GM23248 (cell line): ENCODE data around the gene ARRDC1. TPM values are rescaled to one million over a fixed set of nuclear protein-coding genes. Genes with fewer than 3 reads are reported as not detected.
A peak's percentile ranks its signal among the peaks of the same experiment; 100 is the strongest.

Experiments
- DNase-seq: peaks from one replicate; pipeline ENCODE4 v3.0.0-alpha.2; 2015
- H2AFZ ChIP-seq: fragments of 200-600 bp; sonication (generic); 2 replicates; pipeline ENCODE4 v1.6.1; 2016; ENCODE audit warnings: antibody characterized with exemption
- H3F3A ChIP-seq: fragments of 200-600 bp; sonication (generic); 2 replicates; pipeline ENCODE4 v1.6.1; 2016; ENCODE audit warnings: mild to moderate bottlenecking, antibody characterized with exemption, mixed run types; ENCODE audit not compliant: insufficient read depth
- H3K27ac ChIP-seq: fragments of 200-600 bp; sonication (generic); 2 replicates; pipeline ENCODE4 v1.5.1; 2016; ENCODE audit warnings: mild to moderate bottlenecking
- H3K27me3 ChIP-seq: fragments of 200-600 bp; sonication (generic); replicated peaks from 2 replicates; pipeline ENCODE4 v1.6.1; 2016; ENCODE audit warnings: mild to moderate bottlenecking; ENCODE audit not compliant: insufficient read depth
- H3K36me3 ChIP-seq: fragments of 200-600 bp; sonication (generic); 2 replicates; pipeline ENCODE4 v1.6.1; 2016; ENCODE audit warnings: low read depth, mild to moderate bottlenecking
- H3K4me1 ChIP-seq: fragments of 200-600 bp; sonication (generic); 2 replicates; pipeline ENCODE4 v1.6.1; 2016; ENCODE audit warnings: mild to moderate bottlenecking; ENCODE audit not compliant: insufficient read depth
- H3K4me2 ChIP-seq: fragments of 200-600 bp; sonication (generic); one replicate; pipeline ENCODE4 v1.6.1; 2016; ENCODE audit warnings: mild to moderate bottlenecking; ENCODE audit not compliant: unreplicated experiment
- H3K4me3 ChIP-seq: fragments of 200-600 bp; sonication (generic); 2 replicates; pipeline ENCODE4 v1.5.1; 2016; ENCODE audit warnings: mild to moderate bottlenecking
- H3K79me2 ChIP-seq: fragments of 200-600 bp; sonication (generic); 2 replicates; pipeline ENCODE4 v1.6.1; 2016; ENCODE audit warnings: mild to moderate bottlenecking; ENCODE audit not compliant: insufficient read depth
- H3K9ac ChIP-seq: fragments of 200-600 bp; sonication (generic); 2 replicates; pipeline ENCODE4 v1.6.1; 2016; ENCODE audit warnings: mild to moderate bottlenecking
- H3K9me2 ChIP-seq: fragments of 200-600 bp; sonication (generic); 2 replicates; pipeline ENCODE4 v1.6.1; 2016; ENCODE audit warnings: mixed run types, mild to moderate bottlenecking, moderate library complexity; ENCODE audit not compliant: insufficient read depth
- H3K9me3 ChIP-seq: fragments of 200-600 bp; sonication (generic); one replicate; pipeline ENCODE4 v1.6.1; 2017; ENCODE audit warnings: low read depth
- H4K20me1 ChIP-seq: fragments of 200-600 bp; sonication (generic); 2 replicates; pipeline ENCODE4 v1.6.0; 2016; ENCODE audit not compliant: insufficient read depth
- EZH2 ChIP-seq: fragments of 200-600 bp; sonication (generic); IDR thresholded peaks from 2 replicates; pipeline ENCODE4 v1.6.1; 2018; ENCODE audit warnings: antibody characterized with exemption, mild to moderate bottlenecking; ENCODE audit not compliant: insufficient read depth, poor library complexity, severe bottlenecking
- EZH2phosphoT487 ChIP-seq: fragments of 200-600 bp; sonication (generic); IDR thresholded peaks from 2 replicates; pipeline ENCODE4 v1.6.1; 2018; ENCODE audit warnings: antibody characterized with exemption, moderate library complexity, mild to moderate bottlenecking, low read depth; ENCODE audit not compliant: insufficient read depth
- WGBS, 2 experiments: methylation state at CpG; one replicate each; pipeline ENCODE4 v1.1.6; 2015 to 2017; ENCODE audit warnings: low lambda C conversion rate in 2 of 2, low coverage in 1 of 2; ENCODE audit errors: missing lambda C conversion rate in 2 of 2; 5-methylcytosine and 5-hydroxymethylcytosine counted together
- in situ Hi-C: fragments of 300-500 bp; cut with MboI; formaldehyde crosslinking; loops from 2 replicates; pipeline ENCODE4 v1.15.0; 2020
- polyA plus RNA-seq: library from polyadenylated mRNA; unstranded; fragments of >200 nt; fragmentation: Nextera tagmentation; extraction: Ambion mirVana; gene quantifications from 2 replicates; pipeline ENCODE4 v1.2.1, GENCODE V29; 2016
- total RNA-seq: library from RNA; depleted of rRNA; stranded (reverse); fragments of >200 nt; shearing (Covaris generic); gene quantifications from 2 replicates; pipeline ENCODE4 v1.2.3, GENCODE V29; 2014

Gene ARRDC1
- total and polyA plus RNA-seq, 2 experiments from 2014 or later: 21.0 to 26.9 TPM

GRCh38 chr9:137618105-137619067 is 12.9 kb downstream of the ARRDC1 start, which contains the start of gene EHMT1:
EHMT1 (plus strand) TSS chr9:137619005; CDS start chr9:137619029, 24 bp downstream.
- 1 to 2% methylated on average over 60 to 73 of the region's 94 CpGs for WGBS, 2 experiments
- Histone ChIP-seq H3K4me3 (peak within 1 kb of the TSS; percentile 97), H2AFZ (peak within 1 kb of the TSS; percentile 80), H3K4me2 (peak within 1 kb of the TSS; percentile 94), H4K20me1 (no peaks in the 10 kb centered on the region; the same call in 1 of the 2 replicates), H3F3A (peaks cover 27% of the 10 kb centered on the region), H3K27ac (peak within 1 kb of the TSS; percentile 86), H3K27me3 (no peaks in the 10 kb centered on the region), H3K4me1 (peaks cover 26% of the 10 kb centered on the region), H3K9me3 (no peaks in the 10 kb centered on the region), H3K9ac (peak within 1 kb of the TSS; percentile 90), H3K79me2 (peaks cover 75% of the 10 kb centered on the region), H3K9me2 (no peaks in the 10 kb centered on the region), H3K36me3 (no peaks in the 10 kb centered on the region)
- in situ Hi-C loops: no loop called here
- DNase-seq: peak; percentile 95
- TF ChIP-seq EZH2 (no peak), EZH2phosphoT487 (no peak)

GRCh38 chr9:137619240-137620047 is 14.0 kb downstream of the ARRDC1 start:
- Histone ChIP-seq H4K20me1 (peaks cover 3% of the 10 kb centered on the region; the same call in 1 of the 2 replicates), H3K36me3 (no peaks in the 10 kb centered on the region)
- in situ Hi-C loops: no loop called here

GRCh38 chr9:137620048-137620405 is 14.5 kb downstream of the ARRDC1 start:
- Histone ChIP-seq H3K9ac (peak overlapping the region; percentile 83), H3K79me2 (peaks cover 87% of the 10 kb centered on the region), H3K27me3 (no peaks in the 10 kb centered on the region), H4K20me1 (peaks cover 3% of the 10 kb centered on the region; the same call in 1 of the 2 replicates), H3F3A (peaks cover 27% of the 10 kb centered on the region), H3K4me2 (peak overlapping the region; percentile 94), H3K27ac (peak overlapping the region; percentile 70), H3K9me2 (no peaks in the 10 kb centered on the region), H3K4me1 (peaks cover 26% of the 10 kb centered on the region), H3K4me3 (peak overlapping the region; percentile 97), H3K9me3 (no peaks in the 10 kb centered on the region), H3K36me3 (no peaks in the 10 kb centered on the region), H2AFZ (peak overlapping the region; percentile 80; the same call in 1 of the 2 replicates)
- no peak for DNase-seq
- TF ChIP-seq EZH2phosphoT487 (no peak), EZH2 (no peak)
- in situ Hi-C loops: no loop called here
- 62 to 67% methylated on average over 4 of the region's 4 CpGs for WGBS, 2 experiments

More at GRCh38 chr9:137619240-137620047, 14.0 kb downstream of the ARRDC1 start:
- peaks cover 27% of the 10 kb centered on the region for H3F3A ChIP-seq
- peak overlapping the region; percentile 70 for H3K27ac ChIP-seq
- WGBS, 2 experiments: 1% methylated on average over 19 to 45 of the region's 58 CpGs
- peak overlapping the region; percentile 80 for H2AFZ ChIP-seq
- peaks cover 81% of the 10 kb centered on the region for H3K79me2 ChIP-seq
- no peaks in the 10 kb centered on the region for H3K27me3 ChIP-seq
- peak overlapping the region; percentile 97 for H3K4me3 ChIP-seq
- no peak for TF ChIP-seq EZH2phosphoT487
- TF ChIP-seq EZH2: no peak
- peak overlapping the region; percentile 94 for H3K4me2 ChIP-seq
- peak overlapping the region; percentile 83 for H3K9ac ChIP-seq
- peaks cover 26% of the 10 kb centered on the region for H3K4me1 ChIP-seq
- no peaks in the 10 kb centered on the region for H3K9me3 ChIP-seq
- DNase-seq: peak; percentile 76
- H3K9me2 ChIP-seq: no peaks in the 10 kb centered on the region

GRCh38 chr9:137620581-137620980 is 15.1 kb downstream of the ARRDC1 start:
- peak overlapping the region; percentile 97; the same call in 1 of the 2 replicates for H3K4me3 ChIP-seq
- peak overlapping the region; percentile 94 for H3K4me2 ChIP-seq
- no peak for DNase-seq
- no peaks in the 10 kb centered on the region for H3K36me3 ChIP-seq
- in situ Hi-C loops: no loop called here
- H3K27ac ChIP-seq: no peak overlapping the region
- TF ChIP-seq EZH2phosphoT487: no peak
- TF ChIP-seq EZH2: no peak
- H3K9me3 ChIP-seq: no peaks in the 10 kb centered on the region
- H2AFZ ChIP-seq: no peak overlapping the region
- H4K20me1 ChIP-seq: peaks cover 3% of the 10 kb centered on the region; the same call in 1 of the 2 replicates
- no peaks in the 10 kb centered on the region for H3K9me2 ChIP-seq
- no peaks in the 10 kb centered on the region for H3K27me3 ChIP-seq
- H3K79me2 ChIP-seq: peaks cover 91% of the 10 kb centered on the region
- peaks cover 26% of the 10 kb centered on the region for H3K4me1 ChIP-seq
- H3F3A ChIP-seq: peaks cover 27% of the 10 kb centered on the region
- WGBS, 2 experiments: 77 to 80% methylated on average over 7 of the region's 7 CpGs
- no peak overlapping the region for H3K9ac ChIP-seq
